HG02970 (cell line): ENCODE results near the gene HOXC5.
"Not testable (repeated sequence)": the region's sequence is repeated elsewhere in the genome, so short reads cannot be mapped to it uniquely, and the experiment has no call there.

Experiments
- ATAC-seq: cut with Tn5 transposase; IDR thresholded peaks from one replicate; pipeline ENCODE4 v1.9.1; 2021; ENCODE audit warnings: mild to moderate bottlenecking, moderate library complexity, moderate number of reproducible peaks; ENCODE audit not compliant: unreplicated experiment, low FRiP score

Gene HOXC5

GRCh38 chr12:54032086-54032619 lies 697 bp upstream of the HOXC5 start:
- no peak for ATAC-seq

DNA sequence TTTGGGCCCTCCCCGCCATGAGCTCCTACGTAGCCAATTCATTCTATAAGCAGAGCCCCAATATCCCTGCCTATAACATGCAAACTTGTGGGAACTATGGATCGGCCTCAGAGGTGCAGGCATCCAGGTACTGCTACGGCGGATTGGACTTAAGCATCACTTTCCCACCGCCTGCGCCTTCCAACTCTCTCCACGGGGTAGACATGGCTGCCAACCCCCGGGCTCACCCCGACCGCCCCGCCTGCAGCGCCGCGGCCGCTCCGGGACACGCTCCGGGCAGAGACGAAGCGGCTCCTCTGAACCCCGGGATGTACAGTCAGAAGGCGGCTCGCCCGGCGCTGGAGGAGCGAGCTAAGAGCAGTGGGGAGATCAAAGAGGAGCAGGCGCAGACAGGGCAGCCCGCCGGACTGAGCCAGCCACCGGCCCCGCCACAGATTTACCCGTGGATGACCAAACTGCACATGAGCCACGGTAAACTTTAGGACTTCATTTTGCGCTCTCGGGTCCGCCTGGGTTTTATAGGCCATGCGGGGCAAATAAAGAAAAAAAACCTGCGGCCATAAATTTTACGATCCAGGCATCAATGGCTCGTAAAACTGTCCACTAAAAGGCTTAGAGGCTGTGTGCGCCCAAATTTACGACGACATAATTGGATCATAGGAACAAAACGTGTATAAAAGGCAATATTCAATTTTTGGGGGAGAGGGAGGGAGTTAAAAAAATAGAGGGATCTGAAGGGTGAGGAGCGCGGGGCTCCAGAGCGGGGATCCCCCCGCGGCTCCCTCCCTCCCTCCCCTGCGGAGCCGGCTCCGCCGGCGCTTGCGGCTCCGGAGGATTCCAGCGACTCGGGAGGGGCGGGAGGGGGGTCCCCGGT lies 493 bp downstream of the HOXC5 start:
- no peak for ATAC-seq

DNA sequence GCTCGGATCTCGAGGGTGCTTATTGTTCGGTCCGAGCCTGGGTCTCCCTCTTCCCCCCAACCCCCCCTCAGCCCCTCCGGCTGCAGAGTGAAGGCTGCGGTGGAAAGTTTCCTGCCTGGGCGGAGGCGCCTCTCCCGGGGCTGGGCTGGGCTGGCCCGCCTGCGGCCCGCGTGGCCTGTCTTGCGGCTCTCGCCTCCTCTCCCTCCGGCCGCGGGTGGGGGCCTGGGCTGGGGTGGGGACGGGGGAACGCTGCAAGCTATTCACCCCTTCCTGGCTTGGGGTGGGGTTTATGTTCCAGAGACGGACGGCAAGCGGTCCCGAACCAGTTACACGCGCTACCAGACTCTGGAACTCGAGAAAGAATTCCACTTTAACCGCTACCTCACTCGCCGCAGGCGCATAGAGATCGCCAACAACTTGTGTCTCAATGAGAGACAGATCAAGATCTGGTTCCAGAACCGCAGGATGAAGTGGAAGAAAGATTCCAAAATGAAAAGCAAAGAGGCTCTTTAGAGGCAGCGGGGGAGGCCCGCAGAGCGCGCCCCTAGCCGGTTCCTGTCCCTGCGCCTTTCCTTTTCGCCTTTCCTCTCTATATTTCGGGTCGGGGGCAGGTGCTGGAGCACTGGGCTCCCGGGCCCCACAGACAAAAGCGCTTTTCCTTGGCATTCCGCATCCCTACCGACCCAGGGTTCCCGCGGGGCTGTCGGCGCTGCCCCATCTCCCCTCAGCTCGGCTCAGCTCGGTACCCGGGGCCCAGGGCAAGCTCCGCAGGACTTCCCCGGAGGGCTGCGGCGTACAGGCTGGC lies 1.3 kb downstream of the HOXC5 start:
- no peak for ATAC-seq

DNA sequence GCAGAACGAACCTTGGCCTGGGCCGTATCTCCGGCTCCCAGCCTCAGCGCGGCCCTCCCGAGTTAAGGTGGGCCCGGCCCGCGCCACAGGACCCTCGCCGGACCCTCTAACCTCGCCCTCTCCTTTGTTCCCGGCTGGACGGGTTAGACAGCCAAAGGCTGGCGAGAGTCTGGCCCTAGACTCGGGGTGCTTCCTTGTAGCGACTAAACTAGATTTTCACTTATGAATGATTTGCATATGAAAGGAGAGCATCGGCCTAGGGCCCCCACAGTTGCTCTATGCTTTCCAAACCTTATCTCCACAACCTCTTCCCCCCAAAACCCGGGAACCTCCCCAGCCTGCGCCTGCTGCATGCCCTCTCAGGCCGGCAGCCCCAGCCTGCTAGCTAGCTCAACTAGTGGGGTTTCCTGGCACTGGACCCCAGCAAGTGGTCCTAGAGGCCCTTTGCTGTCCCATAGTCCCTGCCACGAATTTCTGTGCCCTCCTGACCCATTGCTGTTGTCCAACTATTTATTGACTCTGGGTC lies 2.0 kb downstream of the HOXC5 start:
- no peak for ATAC-seq

GRCh38 chr12:54035568-54036264 lies 2.9 kb downstream of the HOXC5 start:
- no peak for ATAC-seq

GRCh38 chr12:54036620-54037359 lies 3.9 kb downstream of the HOXC5 start:
- no peak for ATAC-seq

DNA sequence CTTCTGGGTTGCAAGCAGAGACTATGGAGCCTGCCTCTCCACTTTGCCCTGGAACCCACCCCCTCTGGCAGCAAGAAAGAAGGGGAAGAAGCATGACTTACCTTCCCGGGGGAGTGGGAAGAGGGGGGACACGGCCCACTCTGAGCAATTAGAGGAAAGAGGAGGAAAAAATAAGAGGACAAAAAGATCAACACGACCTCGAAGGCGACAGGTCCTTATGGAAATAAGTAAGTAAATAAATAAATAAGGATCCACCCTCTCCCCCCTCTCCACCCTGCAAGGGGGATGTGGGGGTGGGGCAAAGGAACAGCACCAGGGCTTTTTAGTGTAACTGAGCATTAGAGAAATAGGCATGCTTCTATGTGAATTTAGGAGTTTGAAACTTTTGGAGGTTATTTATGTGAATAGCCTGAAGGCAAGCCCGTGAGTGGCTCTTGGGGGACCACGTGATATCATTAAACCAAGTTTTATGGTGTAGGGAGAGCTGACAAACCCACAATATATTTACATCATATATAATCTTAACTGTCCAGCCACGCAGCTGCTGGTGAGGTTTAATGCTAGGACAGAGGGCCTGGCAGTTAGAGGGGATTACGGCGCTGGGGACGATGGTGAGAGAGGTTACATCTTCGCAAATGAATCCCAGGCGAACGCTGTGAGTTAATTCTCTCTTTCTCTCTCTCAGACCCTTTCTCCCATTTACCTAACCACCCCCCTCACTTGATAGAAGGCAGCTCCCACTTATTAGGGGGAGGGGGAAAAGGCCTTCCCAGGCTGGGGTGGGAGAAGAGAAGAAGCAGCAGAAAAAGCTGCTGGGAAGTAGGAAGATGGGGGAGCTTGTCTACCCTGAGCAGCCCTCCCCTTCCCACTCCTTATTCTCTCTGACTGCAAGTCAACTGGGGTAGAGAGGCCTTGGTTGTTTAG lies 4.8 kb downstream of the HOXC5 start:
- no peak for ATAC-seq

DNA sequence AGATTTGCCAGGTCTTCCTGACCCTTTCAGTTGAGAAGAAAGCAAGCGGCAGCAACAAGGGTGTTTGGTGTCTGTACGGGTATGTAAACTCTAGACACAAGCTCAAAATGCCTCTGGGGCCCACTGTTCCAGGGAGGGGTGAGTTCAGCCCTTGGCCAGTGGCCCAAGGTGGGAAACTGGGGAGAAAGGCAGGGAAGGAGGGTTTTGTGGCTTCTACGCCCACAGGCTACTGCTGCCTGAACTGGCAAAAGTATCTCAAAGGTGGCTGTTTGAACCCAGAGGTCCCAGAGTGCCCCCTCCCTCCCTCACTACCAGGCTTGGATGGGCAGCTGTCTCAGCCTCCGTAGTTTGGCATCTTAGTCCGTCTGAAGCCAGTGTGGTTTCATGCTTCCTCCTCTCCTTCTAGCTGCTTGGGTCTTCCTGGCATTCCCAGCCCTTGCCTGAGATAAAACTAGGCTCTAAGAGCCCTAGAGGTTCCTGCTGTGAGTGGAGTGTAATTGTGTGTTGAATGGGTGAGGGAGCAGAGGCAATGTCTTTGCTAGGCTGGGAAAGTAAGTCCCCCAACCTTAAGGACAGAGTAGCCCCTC lies 5.5 kb downstream of the HOXC5 start:
- ATAC-seq = no peak

DNA sequence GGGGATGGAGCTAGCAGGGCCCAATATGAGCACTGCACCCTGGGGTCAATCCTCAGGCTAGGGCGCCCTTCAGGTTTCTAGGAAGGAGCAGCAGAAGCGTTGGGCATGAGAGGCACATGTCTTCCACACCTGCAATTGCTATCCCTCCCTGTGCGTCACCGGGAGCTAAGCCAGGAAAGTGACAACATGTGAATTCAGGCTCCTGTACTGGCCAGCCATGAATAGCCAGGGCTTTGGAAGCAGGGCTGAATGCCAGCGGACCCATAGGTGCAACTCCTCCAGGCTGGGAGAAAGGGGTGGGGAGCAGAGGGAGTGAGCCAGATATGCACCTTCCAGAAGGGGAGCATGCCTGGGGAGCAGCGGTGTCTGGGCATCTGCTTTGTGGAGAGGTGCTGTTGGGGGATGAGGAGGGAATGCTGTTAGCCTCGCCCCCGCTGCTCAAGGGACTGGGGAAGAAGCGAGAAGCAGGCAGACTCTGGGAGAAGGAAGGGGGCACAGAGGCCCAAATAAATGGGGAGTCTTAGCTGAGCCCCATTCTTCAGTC lies 6.1 kb downstream of the HOXC5 start:
- no peak for ATAC-seq

DNA sequence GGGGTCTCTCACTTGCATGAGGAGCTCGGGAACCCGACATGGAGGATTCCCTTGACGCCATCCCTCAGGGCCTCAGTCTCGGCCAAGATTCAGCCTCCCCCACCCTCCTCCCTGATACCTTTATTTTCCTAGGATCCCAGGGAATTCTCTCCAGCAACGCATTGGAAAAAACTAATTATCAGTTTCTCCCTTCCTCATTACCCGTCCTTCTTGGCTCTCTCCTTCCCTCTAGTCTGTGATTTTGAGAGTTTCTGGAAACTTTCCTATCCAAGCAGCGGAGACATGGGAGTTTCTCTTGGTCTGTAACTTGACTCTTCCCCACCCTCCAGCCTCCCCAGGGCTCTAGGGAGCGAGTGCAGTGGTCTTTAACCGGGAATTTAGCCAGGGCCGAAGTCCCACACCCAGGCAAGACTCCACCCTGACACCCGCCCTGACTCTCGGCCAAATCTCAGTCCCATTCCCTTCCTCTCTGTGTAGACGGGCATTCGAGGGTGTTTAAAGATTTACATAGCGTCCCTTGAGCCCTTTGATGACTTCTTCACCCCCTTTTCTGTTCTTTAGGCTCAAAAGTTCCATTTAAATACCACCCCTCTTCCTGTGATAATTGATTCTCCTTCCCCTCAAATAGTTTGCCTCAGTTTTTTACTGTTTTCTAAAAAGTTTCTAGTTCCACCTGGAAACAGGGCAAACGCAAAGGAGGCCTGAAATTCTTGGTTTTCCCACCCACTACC lies 6.7 kb downstream of the HOXC5 start:
- no peak for ATAC-seq

DNA sequence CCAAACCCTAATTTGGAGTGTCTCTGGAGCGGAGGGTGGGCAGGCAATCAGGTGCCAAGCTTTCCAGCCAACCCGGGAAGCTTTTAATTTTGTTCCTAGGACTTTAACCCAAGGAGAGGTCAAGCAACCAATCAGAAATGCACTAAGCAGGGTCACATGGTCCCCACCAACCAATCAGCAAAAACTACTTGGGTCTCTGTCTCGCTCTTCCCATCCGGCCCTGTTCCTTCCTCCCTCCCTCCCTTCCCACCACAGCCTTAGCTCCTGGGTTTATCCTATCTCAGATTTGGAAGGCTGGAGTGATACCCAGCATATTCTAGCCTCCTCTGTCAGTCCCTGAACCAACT lies 7.3 kb downstream of the HOXC5 start:
- ATAC-seq = no peak

- ATAC-seq = no peak
These were observed 7.8 kb downstream of the HOXC5 start for GRCh38 chr12:54040648-54041047.

DNA sequence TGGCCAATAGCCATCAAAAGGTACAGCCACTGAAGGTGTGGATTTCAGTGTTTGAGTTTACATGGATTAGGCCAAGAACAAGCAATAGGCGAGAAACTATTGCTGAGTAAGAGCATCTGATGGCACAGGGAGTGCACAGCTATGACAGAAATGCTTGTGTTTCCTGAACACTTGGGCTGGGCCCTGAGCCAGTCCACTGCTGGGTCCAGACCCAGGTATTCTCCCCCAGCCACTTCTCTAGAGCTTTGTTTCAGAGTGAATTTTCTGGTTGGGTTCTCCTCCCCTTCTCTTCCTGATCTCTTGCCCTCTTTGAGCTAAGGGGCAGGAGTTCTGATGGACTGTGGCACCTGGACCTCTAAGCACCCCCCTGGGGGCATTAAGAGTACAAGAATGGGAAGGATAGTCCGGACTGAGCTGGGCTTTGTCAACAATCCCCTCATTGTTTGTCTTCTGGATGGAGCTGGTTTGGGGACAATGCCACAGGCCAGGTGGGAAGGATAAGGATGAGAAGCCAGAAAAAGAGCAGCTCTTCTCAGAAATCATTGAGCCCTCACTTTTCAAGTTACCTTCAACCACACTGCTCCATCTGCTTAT lies 8.3 kb downstream of the HOXC5 start:
- no peak for ATAC-seq

- not testable (repeated sequence) for ATAC-seq
These were observed 9.2 kb downstream of the HOXC5 start for GRCh38 chr12:54042033-54042432.

DNA sequence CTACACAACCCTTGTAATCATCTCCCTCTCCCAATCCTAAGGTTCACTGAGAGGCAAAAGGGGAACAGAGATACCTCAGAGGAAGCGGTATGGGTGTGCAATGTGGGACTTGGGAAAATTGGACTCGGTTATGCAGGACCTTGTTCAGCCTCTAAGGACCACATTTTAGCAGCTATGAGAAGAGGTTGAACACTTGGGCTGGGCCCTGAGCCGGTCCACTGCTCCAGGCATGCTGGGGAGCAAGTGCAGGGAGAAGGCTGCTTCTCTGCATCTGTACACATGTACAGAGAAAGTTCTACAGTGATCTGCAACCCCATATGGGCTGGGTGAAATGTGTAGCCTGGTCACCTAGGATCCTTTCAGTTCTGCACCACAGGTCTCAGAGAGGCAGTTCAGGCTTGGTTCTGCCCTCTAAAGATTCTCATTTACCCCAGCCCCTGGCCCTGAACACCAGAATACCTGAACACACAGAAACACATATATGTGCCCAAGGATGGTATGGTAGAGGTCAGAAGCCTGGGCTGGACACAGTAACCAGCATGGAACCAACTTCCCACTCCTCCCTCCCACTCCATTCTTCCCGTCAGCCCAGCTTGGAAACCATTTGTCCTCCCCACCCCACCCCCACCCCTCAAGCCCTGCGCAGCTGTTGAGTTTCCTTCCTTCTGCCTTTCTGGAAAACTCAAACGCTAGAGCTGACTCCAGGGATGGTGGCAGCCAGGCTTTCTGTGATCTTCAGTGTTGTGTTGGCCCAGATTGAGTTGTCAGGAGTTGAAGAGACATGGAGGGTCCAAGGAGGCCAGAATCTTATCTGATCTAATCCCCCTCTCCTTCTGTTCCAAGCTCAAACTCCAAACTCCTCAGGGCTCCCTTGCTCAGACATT lies 10.4 kb downstream of the HOXC5 start:
- no peak for ATAC-seq

- ATAC-seq = no peak
These were observed 11.7 kb downstream of the HOXC5 start for GRCh38 chr12:54044425-54045103.
